Fibroblast of skin of right biceps (primary cell): ENCODE data around the gene GFOD1.

Source experiments
- DNase-seq: peaks from one replicate; pipeline ENCODE4 v3.0.0-alpha.2; 2013

Gene GFOD1, protein sequence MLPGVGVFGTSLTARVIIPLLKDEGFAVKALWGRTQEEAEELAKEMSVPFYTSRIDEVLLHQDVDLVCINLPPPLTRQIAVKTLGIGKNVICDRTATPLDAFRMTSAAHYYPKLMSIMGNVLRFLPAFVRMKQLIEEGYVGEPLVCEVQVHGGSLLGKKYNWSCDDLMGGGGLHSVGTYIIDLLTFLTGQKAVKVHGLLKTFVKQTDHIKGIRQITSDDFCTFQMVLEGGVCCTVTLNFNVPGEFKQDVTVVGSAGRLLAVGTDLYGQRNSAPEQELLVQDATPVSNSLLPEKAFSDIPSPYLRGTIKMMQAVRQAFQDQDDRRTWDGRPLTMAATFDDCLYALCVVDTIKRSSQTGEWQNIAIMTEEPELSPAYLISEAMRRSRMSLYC

DNA sequence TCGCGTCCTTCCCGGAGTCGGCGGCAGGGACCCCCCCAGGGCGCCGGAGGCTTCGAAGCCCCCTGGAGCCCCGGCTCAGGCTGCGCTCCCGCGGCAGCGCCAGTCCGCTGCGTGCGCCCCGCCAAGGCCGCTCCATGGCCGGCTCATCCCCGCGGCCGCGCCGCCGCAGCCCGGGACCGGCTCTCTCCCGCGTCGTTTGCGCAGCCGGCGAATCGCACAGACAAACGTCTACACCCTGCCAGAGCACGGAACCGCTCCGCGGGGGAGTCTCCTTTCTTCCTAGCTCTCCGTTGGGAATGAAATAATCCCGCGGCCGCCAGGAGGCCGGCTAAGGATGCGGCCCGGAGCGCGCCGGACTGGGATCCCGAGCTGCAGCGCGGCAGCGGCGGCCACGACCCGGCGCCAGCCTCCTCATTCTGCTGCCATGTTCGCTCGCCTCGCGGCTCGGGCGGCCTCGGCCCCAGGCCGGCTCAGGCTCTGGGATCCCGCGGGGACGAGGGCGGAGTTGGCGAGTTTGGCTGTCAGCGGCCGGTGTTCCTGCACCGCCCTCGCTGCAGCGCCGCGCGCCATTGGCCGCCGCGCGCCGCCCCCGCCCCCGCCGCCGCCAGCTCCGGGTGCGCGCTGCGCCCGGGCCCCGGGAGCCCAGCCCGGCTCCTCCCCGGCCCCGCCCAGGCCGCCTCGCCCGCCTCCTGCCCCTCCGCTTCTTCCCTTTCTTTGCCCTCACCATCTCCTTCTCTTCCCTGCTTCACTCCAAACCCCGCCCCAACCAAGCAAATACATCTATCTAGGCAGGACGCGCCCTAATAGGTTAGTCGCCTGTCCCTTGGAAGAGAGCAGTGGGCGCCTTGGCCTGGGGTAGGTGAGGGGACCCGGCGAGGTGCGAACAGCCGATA is at the start of gene GFOD1:
TSS of gene GFOD1 (minus strand) at position 479 of the 893 bp plus-strand sequence. CDS start 710 bp downstream, outside the sequence.
- DNase-seq: peak; percentile 86

DNA sequence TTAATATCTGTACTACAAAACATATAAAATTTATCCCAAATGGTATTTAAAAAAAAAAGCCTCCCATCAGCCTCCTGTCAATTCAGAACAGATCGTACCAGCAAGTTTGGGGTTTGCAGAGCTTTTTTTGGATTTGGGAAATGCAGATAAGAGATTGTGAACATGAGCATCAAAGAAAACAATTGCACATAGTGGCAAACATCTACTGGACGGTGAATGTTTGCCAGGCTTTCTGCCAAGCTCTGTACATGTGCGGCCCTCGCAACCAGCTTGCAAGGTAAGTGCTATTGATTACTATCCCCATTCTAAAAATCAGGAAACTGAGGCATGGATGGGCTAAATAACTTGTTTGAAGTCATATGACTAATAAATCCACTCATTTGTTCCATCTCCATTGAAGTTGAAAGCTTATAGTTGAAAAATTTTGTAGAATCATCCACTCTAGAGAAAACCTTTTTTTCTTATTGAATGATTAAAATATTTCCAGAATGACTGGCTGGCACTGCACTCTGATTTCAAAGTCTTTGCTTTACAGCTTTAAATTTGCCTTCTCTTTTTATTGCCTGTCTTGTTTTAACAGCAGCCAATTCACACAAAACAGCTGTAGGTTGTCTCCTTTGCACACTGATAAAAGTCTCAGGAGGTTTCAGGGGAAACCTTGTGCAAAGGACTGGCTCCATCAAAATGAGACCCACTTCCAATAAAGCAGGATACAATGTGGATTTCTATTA is 49.6 kb upstream of the GFOD1 start:
- peak; percentile 28 for DNase-seq

DNA sequence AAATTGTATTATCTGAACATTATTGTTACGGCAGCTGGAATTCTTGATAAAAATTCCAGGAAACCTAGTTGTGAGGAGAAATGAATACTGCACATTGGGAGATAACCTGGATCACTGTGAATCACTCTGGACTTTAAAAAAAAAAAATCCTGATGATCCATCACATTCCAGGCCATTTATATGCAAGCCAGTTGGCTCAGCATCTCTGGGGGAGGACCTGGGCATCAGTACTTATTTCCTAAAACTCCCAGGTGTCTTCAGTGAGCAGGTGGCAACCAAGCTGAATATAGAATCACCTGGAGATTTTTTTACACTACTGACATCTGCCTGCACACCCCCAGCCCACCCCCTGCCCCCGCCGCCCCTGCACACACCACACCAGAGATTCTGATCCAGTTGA is 47.9 kb upstream of the GFOD1 start:
- DNase-seq: no peak

DNA sequence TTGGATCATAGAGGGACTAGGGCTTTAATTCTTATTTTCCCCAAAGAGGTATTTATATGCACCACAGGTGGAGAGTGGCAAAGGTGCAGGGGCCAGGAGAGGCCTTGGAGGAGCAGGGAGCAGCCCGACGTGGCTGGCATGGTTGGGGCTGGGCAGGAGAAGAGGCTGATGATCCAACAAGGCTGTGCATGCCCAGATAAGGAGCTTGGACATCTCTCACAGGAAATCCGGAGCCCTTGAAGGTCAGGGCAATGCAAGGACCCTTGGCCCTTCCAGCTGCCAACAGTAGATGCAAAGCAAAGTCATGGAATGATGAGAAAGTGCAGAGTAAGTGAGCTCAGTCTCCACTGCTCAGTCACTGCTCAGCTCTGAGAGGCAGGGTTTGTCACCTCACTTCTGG is 47.1 kb upstream of the GFOD1 start:
- no peak for DNase-seq

DNA sequence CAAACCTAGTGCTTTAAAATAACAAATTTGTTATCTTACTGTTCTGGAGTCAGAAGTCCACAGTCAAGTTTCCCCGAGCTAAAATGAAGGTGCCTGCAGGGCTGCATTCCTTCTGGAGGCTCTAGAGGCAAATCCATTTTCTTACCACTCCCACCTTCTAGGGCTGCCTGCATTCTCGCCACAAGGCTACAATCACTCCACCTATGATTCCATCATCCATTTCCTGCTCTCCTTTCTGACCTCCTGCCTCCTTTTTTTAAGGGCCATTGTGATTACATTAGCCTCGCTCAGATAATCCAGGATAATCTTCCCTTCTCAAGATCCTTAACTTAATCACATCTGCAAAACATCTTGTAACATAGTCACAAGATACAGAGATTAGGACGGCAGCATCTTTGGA is 44.6 kb upstream of the GFOD1 start:
- no peak for DNase-seq

DNA sequence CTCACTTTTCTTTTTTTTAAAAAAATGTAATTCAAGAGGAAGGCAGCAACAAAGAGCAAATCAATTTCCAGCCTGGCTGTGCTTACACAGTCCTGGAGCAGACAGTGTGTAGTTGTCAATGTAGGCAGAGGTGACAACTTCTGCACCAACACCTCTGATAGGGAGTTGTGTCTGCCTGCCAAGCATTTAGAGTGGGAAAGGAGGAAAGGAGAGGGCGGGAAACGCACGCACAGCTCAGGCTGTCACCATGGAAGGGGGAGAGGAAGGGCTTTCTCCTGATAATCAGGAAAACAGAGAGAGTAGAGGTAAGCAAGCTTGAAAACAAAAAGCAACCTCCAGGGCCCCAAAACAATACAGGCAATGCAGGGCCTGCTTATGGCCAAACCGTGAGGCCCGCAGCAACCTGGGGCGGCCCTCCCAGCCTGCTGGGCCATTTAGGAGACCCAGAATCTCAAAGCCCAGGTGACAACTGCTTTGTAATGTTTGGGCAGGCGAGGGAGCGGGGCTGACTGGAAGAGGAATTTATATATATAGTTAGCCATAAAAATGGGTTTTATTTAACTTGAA is 41.5 kb upstream of the GFOD1 start:
- DNase-seq: no peak

DNA sequence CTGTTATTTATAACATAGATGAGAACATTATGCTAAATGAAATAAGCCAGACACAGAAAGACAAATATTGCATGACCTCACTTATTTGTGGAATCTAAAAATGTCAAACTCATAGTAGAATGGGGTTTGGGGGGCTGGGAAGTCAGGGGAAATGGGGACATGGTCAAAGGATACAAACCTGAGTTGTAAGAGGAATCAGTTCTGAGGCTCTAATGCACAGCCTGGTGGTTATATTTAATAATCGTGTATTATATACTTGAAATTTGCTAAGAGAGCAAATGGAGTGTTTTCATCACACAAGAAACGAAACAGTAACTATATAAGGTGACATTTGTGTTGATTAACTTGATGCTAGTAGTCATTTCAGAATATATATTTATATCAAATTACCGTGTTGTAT is 40.8 kb upstream of the GFOD1 start:
- no peak for DNase-seq

DNA sequence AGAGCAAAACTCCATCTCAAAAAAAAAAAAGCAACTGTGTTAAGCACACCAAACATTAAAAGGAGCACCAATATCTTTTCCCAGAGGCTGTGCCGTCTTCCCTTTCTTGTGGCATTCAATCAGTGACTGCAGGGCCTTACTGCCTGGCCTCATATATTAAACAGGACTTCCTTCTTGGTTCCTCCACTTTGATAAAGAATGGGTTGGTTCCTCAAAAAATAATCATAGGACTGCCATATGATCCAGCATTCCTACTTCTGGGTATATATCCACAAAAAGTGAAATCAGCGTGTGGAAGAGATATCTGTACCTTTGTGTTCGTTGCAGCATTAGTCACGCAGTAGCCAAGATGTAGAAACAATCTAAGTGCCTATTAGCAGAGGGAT is 40.3 kb upstream of the GFOD1 start:
- no peak for DNase-seq

DNA sequence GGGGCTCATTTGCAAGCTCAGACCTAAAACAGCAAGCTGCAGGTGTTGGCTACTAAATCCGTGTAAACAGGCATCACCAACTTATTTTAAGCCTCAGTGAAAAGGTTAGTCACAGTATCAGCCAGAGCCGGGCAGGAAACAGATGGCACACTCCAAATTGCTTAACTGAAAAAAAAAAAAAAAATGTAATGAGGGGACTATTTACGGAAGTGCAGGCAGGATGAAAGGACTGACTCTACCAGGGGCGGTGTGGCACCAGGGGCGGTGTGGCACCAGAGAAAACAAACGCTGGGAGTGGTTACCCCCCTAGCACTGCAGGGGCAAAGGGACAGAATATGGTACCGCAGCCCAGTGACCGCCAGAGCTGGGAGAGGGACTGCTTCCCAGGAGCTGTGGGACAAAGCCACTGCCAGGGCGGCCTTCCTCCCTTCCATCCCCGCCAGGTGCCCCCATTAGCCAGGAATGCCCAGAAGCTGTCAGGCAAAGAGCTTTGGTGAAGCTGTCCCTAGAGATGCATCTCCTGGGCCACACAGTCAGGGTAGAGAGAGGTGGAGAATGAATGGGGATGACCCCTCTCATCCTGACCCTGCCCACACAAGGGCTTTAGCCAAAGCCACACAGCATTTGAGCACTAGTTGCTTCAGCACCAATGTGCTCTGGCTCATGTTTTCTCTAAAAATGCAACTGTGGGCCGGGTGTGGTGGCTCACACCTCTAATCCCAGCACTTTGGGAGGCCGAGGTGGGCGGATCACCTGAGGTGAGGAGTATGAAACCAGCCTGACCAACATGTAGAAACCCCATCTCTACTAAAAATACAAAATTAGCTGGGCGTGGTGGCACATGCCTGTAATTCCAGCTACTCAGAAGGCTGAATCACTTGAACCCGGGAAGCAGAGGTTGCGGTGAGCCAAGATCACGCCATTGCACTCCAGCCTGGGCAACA is 39.6 kb upstream of the GFOD1 start:
- no peak for DNase-seq

DNA sequence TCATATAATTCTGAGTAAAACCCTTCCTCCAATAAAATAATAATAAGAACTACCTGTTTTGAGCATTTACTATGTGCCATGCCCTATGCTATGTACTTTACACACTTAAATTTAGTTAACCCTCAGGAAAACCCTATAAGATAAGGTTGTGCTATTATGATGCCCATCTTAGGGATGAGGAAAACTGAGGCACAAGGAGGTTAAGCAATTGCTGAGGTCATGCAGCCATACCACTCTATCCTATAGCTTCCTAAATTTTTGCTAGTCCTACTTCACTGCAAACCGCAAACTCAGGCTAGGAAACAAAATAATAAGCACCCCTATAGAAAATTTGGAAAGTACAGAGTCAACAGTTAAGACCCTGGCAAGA is 38.9 kb upstream of the GFOD1 start:
- no peak for DNase-seq

DNA sequence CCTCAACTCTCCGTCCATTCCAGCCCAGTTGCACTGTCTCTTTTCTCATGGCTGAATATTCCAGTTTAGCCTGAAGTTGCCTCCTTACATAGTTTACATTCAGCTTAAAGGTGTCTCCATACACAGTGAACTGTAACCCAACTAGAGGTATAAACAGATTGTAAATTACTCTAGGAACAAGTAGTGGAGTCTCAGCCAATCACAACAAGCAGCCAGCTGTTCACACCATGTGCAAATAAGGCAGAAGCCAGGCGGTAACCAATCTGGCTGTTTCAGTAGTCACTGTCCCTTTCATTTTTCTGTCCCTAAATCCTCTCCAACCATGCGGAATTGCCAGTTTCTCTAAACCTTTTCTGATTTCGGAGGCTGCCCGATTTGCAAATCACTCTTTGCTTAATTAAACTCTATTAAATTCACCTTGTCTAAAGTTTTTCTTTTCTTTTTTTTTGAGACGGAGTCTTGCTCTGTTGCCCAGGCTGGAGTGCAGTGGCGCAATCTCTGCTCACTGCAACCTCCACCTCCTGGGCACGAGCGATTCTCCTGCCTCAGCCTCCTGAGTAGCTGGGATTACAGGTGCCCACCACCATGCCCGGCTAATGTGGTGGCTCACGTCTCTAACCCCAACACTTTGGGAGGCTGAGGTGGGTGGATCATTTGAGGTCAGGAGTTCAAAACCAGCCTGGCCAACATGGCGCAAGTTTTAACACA is 37.6 kb upstream of the GFOD1 start:
- no peak for DNase-seq

DNA sequence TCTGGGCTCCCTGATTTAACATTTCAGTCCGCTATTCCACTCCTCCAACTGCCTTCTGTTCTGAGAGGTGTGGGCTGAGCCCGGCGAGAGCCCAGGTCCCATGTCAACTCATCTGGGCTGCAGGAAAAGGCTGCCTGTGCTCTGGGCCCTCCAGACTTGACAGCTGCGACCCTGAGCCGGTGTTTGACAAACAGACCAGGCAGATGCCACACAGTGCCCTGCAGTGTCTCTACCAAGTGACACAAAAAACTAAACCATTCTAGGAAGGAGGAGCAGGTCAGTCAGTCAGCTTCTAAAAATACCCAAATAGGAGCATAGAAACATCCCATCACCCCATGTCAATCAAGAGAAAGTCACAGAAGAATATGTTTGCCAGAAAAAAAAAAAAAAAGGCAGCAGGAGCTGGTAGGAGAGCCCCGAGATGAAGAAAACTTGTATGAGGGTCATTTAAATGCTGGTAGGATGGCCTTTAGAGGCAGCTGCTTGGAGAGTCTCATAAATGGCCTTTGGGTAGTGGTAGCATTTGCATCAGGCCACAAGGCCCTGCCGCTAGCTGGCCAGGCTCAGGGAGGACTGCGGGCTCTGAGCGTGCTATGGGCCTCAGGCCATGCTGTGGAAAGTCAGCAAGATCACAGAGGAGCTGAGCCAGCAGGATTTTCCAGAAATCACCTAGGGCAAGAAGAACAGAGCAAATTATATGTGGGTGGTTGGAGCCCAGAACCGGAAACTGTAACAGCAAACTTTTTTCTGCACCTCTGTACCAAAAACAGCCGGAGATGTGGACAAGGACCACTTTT is 36.6 kb upstream of the GFOD1 start:
- DNase-seq: no peak

DNA sequence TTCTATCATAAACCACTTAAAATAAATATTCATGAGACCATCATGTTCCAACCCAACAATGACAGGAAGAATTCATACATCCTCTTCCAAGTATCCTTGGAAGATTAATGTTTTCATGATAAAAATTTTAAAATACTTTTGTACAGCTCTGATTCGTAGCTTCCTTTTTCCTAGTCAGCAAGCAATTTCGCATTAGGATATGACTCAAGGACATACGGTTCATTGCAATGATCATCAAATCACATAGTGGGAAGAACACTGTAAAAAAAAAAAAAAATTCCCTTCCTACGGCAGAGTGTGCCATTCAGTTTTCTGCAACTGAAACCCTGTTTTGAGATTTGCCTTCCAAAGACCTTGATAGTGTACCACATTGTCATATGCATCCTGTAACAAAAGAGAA is 35.3 kb upstream of the GFOD1 start:
- peak; percentile 71 for DNase-seq

DNA sequence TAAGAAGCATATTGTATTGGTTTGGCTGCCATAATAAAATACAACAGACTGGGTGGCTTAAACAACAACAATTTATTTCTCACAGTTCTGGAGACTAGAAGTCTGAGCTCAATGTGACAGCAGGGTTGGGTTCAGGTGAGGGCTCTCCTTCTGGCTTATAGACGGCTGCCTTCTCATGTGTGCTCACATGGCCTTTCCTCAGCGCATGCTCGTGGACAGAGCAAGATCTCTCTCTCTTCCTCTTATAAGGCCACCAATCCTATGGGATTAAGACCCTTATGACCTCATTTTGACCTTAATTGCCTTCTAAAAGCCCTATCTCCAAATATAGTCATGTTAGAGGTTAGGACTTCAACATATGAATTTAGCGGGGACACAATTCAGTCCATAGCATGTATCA is 32.4 kb upstream of the GFOD1 start:
- no peak for DNase-seq

DNA sequence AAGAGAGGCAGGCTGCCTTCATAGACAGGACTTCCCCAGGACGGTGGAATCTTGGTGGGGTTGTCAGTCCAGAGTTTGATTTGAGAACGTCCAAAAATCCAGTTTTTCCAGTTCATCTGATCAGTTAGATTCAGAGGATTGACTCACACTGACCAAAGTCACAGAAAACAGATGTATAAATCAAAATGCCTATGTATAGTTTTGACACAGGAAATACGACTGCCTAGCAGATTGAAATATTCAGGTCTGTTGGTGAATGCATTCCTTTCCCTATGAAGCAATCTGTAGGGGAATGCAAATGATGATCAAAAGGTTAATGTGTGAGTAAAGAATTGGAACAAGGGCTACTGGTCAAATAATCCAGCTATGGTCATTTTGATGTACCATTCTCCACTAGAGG is 29.7 kb upstream of the GFOD1 start:
- peak; percentile 28 for DNase-seq

DNA sequence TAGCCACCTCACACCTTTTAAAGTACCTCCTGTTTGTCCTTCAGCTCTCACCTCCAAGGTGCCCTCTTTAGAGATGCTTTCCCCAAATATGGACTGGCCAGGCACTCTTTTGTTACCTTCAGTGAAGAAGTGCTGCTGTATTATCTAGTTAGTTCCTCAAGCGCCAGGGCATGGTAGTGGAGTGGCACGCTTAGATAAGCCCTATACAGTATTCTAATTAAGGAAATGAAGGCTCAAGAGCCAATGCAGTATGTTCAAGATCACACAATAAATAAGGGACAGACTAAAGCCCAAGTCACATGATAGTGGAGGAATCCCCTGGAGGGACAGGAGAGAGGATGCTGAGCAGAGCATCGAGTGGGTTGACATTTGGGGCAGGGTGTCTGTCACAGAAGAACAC is 28.5 kb upstream of the GFOD1 start:
- DNase-seq: no peak

DNA sequence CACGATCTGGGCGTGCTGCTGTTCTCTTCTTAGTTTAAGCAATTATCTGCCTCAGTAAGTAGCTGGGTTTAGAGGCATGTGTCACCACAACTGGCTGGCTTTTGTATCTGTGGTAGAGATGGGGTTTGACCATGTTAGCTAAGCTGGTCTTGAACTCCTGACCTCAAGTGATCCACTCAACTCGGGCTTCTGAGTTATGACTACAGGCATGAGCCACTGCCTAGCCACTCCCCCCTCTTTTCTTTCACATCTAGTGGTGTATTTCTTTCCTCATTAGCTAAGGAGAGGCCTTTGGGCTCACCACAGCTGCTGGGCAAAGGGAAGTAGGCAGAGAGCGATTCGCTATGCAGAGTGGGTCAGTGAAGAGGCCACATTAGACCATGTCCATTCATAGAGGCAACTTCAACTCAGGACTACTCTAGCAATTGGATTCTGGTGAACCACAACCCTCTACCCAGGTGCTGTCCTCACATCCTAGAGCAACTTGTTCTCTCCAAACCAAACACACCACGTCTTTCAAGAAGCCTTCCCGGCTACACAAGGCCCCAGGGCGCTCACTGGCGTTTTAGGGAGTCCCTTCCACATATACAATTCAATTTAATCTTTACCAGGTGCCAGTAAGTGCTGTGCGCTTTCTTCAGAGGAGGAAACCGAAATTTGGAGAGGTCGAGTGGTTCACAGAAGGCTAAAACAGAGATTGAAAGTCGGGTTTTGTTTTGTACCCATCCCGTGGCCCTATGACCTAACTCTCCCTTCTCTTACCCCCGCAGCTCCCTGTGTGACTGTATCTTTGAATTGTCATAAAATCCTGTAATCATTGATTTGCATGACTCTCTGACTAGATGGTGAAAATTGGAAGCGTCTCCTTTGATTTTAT is 26.5 kb upstream of the GFOD1 start:
- DNase-seq: no peak

DNA sequence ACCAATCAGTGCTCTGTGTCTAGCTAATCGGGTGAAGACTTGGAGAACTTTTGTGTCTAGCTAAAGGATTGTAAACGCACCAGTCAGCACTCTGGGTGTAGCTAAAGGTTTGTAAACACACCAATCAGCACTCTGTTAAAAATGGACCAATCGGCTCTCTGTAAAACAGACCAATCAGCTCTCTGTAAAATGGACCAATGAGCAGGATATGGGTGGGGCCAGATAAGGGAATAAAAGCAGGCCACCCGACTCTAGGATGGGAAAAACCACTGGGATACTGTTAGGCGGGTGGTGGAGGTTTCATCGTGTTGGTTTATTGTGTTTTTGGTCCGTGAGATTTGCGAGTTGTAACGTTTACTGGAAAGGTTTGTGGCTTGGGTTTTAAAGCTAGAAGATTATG is 25.5 kb upstream of the GFOD1 start:
- DNase-seq: no peak
